GM19035 (cell line): ENCODE results near the gene RFX4.
A peak's percentile ranks its signal among the peaks of the same experiment; 100 is the strongest.
"Not testable (repeated sequence)": the region's sequence is repeated elsewhere in the genome, so short reads cannot be mapped to it uniquely, and the experiment has no call there.

Experiments
- ATAC-seq: cut with Tn5 transposase; IDR thresholded peaks from one replicate; pipeline ENCODE4 v1.9.1; 2021; ENCODE audit not compliant: unreplicated experiment

RFX4 gene

GRCh38 chr12:106724116-106724515 is 141.3 kb downstream of the RFX4 start:
- ATAC-seq: no peak

GRCh38 chr12:106724934-106725333 is 142.1 kb downstream of the RFX4 start:
- ATAC-seq: no peak

- ATAC-seq: not testable (repeated sequence)
Observed at GRCh38 chr12:106726603-106727202, 143.9 kb downstream of the RFX4 start.

GRCh38 chr12:106729611-106730010 is 146.8 kb downstream of the RFX4 start:
- no peak for ATAC-seq

- ATAC-seq: no peak
Observed at GRCh38 chr12:106732890-106733289, 150.1 kb downstream of the RFX4 start.

GRCh38 chr12:106733660-106734059 is 150.9 kb downstream of the RFX4 start:
- no peak for ATAC-seq

- ATAC-seq: no peak
Observed at GRCh38 chr12:106736051-106736957, 153.5 kb downstream of the RFX4 start.

GRCh38 chr12:106739318-106739717 is 156.5 kb downstream of the RFX4 start:
- no peak for ATAC-seq

GRCh38 chr12:106739815-106740530 is 157.2 kb downstream of the RFX4 start:
- ATAC-seq: no peak

GRCh38 chr12:106740818-106741217 is 158.0 kb downstream of the RFX4 start:
- ATAC-seq: no peak

- no peak for ATAC-seq
Observed at GRCh38 chr12:106741247-106741646, 158.4 kb downstream of the RFX4 start.

- ATAC-seq: no peak
Observed at GRCh38 chr12:106743270-106743988, 160.6 kb downstream of the RFX4 start.

GRCh38 chr12:106744600-106744999 is 161.8 kb downstream of the RFX4 start:
- ATAC-seq: no peak

- ATAC-seq: no peak
Observed at GRCh38 chr12:106745181-106745745, 162.5 kb downstream of the RFX4 start.

- ATAC-seq: no peak
Observed at GRCh38 chr12:106747973-106748436, 165.2 kb downstream of the RFX4 start.

- ATAC-seq: no peak
Observed at GRCh38 chr12:106750524-106750923, 167.7 kb downstream of the RFX4 start.

- peak; percentile 98 for ATAC-seq
Observed at GRCh38 chr12:106753526-106753925, 170.7 kb downstream of the RFX4 start.

GRCh38 chr12:106754331-106754730 is 171.5 kb downstream of the RFX4 start:
- no peak for ATAC-seq

- ATAC-seq: no peak
Observed at GRCh38 chr12:106757623-106758348, 175.0 kb downstream of the RFX4 start.
